GM21576 (cell line): ENCODE data around the gene CNTN5.

Experiments used
- ATAC-seq: cut with Tn5 transposase; IDR thresholded peaks from one replicate; pipeline ENCODE4 v1.9.1; 2021; ENCODE audit warnings: mild to moderate bottlenecking, moderate library complexity; ENCODE audit not compliant: unreplicated experiment

Gene CNTN5

DNA sequence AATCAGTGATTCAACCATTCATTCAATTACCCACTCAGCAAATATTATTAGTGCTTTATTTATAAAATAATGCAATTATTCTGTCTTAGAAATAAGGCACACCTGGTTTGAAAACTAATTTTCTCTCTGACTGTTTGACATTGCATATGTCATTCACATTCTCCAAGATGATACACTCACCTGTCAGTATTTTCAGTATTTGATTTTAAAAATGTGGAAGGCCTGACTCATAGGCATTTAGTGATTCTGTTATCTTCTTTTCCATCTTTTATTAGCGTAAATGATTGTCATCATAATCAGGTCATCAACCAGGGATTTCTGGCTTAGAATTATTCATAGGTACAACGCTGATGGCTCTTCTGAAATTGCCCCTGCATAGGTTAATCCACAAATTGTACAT is 480.9 kb downstream of the CNTN5 start:
- ATAC-seq: no peak

DNA sequence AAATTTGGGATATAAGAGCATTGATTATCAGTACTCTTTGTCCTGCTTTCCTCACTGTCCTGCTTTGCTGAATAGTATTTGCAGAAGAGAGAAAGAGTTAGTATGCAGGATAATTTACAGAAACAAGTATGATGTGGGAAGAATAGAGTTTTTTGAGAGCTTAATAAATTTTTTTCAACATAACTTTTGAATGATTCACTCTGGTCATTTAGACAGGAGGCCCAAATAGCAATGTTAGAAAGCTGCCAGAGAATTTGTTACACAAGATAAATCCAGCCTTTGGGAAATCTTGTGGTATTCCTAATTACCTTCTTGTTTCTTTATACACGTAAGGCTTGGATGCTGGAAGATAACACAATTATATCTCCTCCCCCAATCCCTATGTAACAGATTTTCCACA is 484.6 kb downstream of the CNTN5 start:
- ATAC-seq: no peak

DNA sequence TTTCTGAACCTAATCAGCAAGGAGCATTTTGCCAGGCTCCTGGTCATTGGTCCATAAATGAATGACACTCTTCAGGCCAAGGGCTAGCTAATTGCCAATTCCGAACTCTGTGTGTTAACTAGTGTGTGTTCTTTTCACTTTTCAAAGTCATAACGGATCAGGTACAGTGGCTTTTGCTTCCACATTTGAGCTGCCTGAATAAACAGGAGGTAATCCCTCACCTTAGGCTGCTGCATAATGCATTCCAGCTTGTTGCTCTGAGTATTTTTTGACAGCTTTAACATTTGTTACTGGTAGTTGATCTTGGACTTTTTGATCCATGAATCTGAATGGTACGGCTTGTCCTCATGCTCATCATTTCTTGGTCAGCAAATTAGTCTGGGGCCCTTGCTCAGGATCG is 485.1 kb downstream of the CNTN5 start:
- no peak for ATAC-seq

DNA sequence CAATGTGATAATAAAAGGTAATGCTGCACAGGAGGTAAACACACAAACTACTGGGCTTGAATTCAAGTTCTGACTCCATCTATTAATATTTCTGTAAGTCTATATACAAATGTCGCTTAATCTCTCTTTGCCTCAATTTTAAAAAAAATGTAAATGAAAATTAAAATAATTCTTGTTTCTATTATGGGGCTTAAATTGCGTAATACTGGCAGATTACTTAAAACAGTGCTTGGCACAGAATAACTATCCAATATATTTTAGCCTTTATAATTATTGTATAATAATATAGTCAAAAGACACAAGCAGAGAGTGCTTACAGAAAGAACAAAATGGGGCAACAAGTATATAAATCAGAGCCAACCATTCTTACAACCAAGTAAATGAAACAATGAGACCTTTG is 489.1 kb downstream of the CNTN5 start:
- no peak for ATAC-seq

DNA sequence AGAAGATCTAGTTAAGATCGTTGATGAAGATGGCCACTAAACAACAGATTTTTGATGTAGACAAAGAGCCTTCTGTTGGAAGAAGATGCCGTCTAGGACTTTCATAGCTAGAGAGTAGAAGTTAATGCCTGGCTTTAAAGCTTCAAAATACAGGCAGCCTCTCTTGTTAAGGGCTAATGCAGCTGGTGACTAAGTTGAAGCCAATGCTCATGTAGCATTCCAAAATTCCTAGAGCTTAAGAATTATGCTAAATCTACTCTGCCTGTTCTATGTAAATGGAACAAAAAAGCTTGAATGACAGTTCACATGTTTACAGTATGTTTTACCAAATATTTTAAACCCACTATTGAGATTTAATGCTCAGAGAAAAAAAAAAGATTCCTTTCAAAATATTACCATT is 492.6 kb downstream of the CNTN5 start:
- ATAC-seq: no peak

DNA sequence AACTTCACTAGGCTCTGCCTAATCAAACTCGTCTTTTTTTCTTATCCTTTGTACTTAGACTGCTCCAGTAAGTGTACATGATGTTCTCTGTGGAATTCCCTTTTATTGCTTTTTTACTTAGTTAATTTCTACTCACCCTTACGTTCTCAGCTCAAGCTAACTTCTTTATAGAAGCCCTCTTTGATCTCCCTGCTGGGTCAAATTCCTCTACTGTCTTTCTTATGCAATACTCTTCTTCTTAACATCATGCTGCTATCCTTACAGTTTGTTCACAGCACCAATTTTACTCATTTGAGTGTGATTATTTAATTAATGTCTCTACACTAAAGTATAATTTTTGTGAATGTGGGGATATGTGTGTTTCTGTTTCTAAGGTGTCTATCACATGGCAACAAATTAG is 498.3 kb downstream of the CNTN5 start:
- ATAC-seq: no peak

DNA sequence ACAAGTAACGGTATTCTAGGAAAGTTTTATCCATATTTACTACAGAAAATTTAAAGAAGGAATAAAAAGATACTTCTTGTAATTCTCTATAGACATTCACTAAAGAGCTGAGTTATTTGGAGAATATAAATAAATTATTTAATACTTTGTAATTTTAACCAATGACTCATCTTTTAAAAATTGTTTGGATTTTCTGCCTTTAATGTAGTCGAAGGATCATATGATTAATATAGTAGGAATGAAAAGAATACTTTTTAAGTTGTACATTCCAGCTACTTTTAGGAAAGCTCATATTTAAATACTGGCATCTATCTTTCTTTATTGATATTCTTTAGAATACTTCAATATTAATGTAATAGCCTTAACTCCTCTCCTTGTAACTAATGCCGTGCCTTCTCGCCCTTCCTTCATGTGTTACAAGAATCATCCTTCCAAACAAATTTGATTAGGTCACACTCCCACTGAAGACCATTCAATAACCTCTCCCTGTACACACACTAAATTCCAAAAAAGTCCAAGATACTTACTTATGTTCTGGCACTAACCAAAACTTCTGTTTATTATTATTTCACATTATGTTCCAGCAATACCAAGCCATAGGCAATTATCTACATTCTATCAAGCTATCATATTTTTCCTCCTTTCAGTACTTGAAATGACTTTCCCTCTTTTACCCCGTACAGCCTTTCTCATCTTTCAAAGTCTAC is 501.9 kb downstream of the CNTN5 start:
- ATAC-seq: no peak

DNA sequence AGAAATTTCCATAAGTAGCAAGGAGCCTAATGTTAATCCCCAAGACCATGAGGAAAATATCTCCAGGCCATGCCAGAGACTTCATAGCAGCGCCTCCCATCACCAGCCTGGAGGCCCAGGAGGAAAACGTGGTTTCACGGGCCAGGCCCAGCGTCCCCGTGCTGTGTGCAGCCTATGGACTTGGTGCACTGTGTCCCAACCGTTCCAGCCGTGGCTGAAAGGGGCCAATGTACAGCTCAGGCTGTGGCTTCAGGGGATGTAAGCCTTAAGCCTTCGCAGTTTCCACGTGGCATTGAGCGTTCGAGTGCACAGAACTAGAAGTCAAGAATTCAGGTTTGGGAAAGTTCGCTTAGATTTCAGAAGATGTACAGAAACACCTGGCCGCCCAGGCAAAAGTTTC is 510.7 kb downstream of the CNTN5 start:
- ATAC-seq: no peak

DNA sequence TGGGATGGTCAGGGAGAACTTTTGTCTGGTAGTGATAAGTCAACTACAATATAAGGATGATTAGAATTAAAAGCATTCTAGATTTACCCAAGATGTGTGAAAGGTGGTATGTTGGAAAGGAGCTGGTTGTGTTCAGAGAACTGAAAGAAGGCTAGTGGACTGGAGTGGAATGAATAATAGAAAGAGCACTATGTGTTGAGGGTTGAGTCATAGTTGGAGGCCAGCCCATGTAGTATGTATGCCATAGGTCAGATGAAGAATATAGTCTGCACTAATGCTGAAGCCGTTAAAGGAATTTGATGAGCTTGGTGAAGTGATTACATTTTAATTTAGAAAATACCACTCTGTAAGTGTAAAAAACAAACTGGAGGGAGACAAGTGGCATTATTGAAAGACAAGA is 514.1 kb downstream of the CNTN5 start:
- no peak for ATAC-seq

DNA sequence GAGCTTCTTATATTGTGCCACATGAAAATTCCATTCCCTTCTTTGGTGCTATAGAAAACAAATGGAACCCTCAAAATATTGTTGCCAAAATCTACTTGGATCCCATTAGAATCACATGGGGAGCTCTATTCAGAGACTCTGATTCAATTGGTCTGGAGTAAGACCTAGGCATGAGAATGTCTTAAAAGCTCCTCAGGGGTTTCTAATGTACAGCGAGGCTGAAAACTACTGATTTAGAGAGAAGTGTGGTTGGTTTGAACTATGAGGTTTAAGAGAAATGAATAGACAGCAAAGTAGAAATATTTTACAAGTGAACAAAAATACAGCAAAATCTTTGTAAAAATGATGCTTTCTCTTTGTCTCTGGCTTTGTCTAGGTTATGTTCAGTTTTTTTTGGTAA is 514.7 kb downstream of the CNTN5 start:
- ATAC-seq: no peak

DNA sequence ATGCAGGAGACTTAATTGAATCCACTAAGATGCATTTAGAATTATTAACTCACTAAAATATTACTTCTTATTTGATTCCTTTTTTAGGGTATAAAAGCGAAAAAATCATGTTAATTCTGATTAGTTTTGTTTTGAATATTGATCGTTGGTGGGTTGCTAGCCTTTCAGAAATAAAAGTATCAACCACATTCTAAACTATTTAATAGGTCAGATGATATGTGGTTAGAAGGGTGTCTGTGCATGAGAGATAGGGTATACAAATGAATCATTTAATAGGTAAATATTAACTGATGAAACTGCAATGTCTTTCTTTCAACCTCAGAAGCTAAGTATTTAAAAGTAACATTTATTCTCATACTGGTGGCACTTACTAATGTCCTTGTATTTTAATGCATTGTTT is 515.1 kb downstream of the CNTN5 start:
- ATAC-seq: no peak

DNA sequence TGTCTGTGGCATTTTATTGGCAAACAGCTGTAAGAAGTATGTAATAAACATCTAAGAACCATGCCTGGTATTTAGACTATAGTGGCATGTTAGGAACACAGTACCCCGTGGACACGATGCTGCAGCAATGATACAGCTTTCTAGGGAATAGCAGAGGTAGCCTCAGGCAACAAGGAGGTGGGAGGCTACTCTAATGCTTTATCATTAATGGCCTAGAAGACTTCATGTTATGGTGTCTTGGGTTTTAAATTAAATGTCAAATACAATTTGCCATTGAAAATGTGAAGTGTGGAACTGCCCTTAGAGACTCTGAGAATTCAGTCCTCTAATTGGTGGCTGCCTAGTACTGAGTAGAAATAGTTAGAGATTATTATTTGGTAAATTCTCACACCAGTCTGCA is 516.9 kb downstream of the CNTN5 start:
- no peak for ATAC-seq

DNA sequence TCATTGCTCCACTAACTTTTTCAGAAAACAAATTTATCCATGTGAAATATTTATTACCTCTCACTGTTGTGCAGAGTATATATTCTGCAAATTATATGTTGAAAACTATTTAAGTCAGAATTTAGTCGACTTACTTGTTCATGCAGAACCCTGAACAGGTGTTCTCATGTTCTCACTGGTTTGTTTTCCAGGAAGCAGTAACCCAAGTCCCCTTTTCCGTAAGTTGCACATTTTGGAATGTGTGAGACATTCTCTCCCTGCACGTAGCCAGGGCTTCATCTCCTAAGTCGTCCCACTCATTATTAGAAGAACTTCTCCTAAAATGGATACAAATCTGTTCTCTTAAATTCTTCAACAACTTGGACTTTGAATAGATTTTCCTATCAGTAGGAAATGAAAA is 524.9 kb downstream of the CNTN5 start:
- ATAC-seq: no peak

DNA sequence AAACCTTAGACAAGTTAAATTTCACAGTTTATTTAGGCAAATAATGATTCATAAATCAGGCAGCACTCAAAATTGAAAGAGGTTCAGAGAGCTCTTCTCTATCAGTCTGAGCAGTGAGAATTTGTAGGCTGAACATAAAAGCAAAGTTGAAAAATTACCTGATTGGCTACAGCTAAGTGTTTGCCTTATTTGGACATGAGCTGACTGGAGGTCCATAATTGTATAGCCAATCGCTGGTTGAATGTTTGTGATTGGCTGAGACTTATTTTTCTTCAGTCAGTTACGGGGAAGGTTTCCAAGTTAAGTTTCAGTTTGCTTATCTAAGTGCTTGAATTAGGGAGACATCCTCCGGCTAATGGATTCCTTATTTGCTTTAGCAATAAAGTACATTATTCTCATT is 527.5 kb downstream of the CNTN5 start:
- ATAC-seq: no peak

DNA sequence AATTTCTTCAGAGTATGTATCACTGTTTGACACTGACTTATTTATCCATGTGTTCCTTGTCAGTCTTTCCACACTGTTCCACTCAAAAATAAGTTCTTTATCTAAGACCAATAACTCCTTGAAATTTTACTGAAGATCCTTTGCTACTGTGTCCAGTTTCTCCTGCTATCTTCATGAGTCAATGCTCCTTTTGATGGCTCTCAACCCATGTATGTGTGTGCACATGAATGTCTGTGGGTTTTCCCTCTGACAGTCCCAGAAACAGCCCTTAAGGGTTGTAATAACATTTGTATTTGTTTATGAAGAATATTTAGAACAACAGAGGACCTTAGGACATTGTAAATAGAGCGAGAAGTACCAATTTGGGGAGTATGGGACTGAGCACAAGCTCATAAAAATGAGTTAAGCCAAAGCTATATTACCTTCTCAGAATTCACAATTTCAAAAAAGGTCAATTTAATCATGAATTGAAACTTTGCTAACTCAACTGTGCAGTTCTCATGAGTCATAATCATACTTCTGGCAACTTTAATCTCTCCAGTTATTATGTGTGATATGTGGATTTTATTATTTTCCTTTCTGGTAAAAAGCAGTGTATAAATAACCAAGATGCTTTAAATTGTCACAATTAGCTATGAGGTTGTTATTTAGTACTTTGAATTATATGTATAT is 533.6 kb downstream of the CNTN5 start:
- no peak for ATAC-seq

DNA sequence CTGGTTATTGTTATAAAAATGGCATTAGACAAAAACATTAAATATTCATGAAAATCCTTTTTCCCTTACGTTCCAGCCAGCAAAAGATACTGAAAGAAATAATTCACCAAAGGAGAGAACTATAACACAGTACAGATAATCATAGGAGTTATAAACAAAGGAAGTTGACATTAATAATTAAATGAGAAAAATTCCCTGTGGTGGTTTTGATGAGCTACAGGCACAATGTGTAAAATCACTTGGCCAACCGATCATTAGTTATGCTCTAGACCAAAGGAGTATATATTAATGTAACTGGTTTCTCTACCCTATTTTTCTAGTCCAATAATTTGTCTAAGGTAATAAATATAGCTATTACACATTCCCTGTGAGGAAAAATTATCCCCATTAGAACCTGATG is 534.7 kb downstream of the CNTN5 start:
- ATAC-seq: no peak

DNA sequence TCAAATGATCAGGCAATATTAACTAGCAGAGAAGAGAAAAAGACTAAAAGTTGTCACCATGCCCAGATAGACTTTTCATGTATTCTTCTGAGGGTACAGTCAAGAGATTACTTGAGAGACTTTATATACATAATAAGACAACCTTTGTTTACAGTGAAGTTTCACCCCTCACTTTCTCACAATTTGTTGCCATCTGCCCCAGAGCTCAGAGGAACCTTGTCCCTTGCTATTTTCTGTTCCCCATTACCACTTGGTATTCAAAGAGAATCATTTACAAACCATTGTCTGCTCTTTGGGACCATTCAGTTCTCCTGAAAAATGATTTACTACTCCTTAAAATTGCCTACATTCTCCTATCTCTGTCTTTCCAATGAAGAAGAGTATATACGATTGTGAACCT is 544.6 kb downstream of the CNTN5 start:
- peak; percentile 74 for ATAC-seq

DNA sequence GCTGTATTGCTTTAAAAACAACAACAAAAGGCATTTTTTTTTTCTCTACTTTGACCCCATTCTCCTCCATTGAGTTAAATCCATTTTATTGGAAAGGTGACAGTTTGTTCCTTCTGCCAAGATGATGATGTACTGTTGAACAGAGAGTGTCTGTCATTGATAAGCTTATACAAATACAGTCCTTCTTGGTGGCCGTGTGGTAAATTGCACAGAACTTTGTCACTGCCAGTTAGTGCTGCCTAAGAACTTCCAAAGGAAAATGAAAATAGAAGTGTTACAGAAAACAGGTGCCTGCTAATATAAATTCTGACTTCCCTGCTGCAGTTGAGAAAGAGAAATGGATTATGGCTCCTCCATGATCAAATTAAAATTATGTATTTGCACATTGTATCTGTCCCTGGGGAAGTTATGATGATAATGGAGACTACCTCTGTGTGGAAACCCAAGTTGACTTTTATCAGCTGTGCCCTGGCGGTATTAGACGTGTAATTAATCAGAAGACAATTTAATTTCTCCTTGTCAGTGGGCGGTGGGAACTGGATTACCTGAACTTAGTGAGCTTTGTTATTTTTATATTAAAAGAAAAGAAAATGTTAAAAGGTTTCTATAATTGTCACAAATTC is 546.7 kb downstream of the CNTN5 start:
- no peak for ATAC-seq

DNA sequence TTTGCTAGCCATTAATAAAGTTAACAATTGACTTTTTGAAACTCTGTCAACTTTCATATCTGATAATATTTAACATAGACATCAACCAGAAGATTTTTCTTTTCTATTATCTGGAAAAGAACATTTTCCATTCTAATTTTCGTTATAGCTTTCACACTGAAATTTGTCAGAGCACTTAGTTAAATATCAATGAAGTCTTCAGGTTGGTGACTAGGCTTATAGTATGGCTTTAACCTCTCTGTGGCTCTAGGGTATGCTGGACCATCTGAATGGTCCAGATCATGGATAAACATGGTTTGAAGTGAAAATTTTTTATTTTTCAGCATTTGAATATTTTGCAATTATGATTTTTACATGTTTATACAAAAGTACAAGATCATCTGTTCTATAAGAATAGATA is 548.1 kb downstream of the CNTN5 start:
- ATAC-seq: no peak

DNA sequence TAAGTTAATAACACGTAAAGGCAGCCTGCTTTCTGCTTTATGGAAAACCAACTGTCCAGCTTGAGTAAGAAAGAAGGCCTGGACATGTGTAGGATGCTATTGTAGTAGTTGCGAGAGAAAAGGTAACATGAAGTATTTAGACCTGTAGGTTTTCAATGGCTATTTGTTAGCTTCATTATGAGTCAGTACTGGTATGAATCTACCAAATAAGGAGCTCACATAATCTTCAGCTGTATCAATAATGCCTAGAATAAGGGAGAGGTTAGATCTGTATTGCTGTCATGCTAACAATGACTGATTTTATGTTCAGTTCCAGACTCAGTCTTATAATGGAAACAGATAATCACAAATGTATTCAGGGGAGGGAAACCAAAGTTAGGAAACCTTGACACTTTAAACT is 550.3 kb downstream of the CNTN5 start:
- ATAC-seq: no peak

DNA sequence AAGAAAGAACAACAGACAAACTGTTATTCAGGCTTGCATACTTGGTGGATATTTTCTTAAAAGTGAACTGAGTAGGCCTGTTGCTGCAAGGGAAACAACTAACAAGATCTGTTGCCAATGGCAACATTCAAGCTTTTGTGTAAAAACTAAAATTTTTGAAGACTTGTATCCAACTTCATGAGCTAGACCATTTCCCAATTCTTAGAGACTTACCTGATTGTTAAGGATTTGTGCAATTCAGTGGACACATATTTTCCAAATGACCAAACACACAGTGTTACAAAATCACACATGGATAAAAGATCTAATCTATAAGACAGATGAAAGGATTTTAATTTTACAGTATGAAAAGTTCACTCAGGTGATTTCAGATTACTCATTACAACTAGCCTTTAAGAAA is 564.1 kb downstream of the CNTN5 start:
- ATAC-seq: no peak

DNA sequence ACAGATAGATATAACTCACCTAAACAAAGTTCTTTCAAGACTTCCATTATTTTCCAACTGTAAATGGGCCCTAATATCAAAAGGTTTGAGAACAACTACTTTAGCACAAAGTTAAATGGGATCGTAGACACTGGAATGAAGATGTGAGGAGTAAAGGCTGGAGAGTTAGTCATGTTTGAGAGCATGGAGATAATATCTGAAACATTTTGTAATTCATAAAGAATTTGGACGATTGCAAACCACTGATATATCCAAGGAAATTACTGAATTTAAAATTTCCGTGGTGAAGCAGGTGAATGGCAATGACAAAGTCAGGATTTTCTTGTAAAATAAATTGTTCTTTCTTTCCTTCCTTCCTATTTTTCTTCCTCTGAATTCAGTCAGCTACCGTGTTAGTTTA is 564.9 kb downstream of the CNTN5 start:
- ATAC-seq: no peak

DNA sequence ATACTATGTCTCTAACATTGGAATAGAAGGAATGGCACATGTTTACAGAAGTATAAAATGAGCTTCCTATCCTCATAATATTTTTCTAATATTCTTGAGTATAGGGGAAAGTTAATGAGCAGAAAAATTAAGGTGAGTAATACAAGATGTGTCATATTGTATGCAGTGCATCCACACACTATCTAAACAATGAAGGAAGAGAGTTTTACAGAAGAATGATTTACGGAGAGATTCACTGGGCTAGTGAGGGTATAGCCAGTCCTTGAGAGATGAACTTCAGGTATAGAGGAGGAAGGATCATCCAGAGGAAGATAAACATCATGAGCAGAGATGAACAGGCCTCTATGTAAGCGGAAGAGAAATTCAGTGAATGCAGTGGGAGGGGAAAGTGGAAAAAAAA is 569.0 kb downstream of the CNTN5 start:
- no peak for ATAC-seq
